Lower leg skin (tissue), 4 donors: Measurements from ENCODE around the gene POLR3E. TPM values are rescaled to one million over a fixed set of nuclear protein-coding genes. Genes with fewer than 3 reads are reported as not detected.

Experiments
- DNase-seq, 2 donors: peaks; one replicate each; pipeline ENCODE4 v3.0.0-alpha.2; 2019; ENCODE audit warnings: low spot score in 2 of 2
- H3K4me3 ChIP-seq: fragments of 200-600 bp; sonication (generic); 2 replicates; pipeline ENCODE4 v1.5.1; 2017; ENCODE audit warnings: mild to moderate bottlenecking, low read depth; ENCODE audit not compliant: poor library complexity, severe bottlenecking
- POLR2A ChIP-seq, 2 donors: fragments of 450-650 bp; IDR thresholded peaks; one replicate each; pipeline ENCODE4 v1.6.1; 2016 to 2017; ENCODE audit warnings: antibody characterized with exemption in 2 of 2, mild to moderate bottlenecking in 1 of 2, moderate library complexity in 1 of 2
- WGBS, 2 donors: methylation state at CpG; one replicate each; pipeline ENCODE4 v1.1.5; 2018; 5-methylcytosine and 5-hydroxymethylcytosine counted together
- intact Hi-C: fragments of 100-400 bp; cut with DNase I; formaldehyde crosslinking; loops from one replicate; pipeline ENCODE4 v1.15.0; 2023; ENCODE audit warnings: low total_unique reads
- total RNA-seq, 4 donors: library from RNA; depleted of rRNA; stranded (reverse); fragments of >200 nt; gene quantifications; one replicate each; pipeline ENCODE4 v1.1.0, GENCODE V29; 2016
- TF ChIP-seq, protein P1 (sequence below), 3 donors: fragments of 450-650 bp; IDR thresholded peaks; one replicate each; pipeline ENCODE4 v1.5.1; 2016; ENCODE audit warnings: antibody characterized with exemption in 3 of 3, mild to moderate bottlenecking in 3 of 3, moderate library complexity in 2 of 3

The POLR3E gene
- total RNA-seq, 4 donors from 2014 or later: 64.7 to 74.0 (median 71.4) TPM

DNA sequence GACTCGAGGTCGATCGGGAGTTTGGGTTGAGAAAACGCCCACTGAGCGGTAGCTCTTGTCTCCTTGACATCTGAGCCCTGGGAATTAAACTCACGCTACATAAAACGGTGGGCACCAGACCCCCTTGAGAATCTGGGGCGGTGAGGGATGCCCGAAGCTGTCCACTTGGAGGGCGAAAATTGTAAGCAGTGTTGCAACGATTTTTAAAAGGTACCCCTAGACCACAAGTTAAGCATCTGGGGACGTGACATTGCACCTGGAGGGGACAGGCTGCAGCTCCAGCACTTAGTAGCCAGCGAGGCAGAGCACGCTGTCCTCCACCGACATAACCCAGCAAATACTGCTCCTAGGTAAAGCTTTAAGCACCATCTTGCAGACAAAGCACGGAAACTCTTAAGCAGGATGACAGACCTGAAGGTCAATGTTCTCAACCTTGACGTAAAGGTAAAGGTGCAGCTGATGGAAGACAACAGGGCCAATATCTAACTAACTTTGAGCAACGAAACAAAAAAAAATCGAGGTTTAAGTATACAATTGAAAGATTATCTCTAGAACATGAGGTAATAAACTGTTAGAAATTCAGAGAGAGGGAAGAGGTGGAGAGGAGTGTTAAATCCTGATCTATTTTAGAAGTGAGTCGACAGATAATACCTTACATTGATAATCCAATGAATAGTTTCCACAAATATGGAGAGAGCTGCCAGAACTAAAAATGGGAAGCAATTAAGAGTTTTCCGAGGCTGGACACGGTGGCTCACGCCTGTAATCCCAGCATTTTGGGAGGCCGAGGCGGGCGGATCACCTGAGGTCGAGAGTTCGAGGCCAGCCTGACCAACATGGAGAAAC is 78.1 kb downstream of the POLR3E start:
- intact Hi-C loops: loop anchor here (10.0 kb wide), 1 partner anchor 51 kb away; no protein-coding TSS in a partner anchor
- 34 to 35% methylated on average over 28 of the region's 28 CpGs for WGBS, 2 donors
- no peak for TF ChIP-seq POLR2A (IDR thresholded peaks at IDR 0.05)
- peak overlapping the region; percentile 63 for H3K4me3 ChIP-seq
- no peak for DNase-seq

GRCh38 chr16:22375963-22376640 is 78.9 kb downstream of the POLR3E start:
- TF ChIP-seq, protein P1, sequence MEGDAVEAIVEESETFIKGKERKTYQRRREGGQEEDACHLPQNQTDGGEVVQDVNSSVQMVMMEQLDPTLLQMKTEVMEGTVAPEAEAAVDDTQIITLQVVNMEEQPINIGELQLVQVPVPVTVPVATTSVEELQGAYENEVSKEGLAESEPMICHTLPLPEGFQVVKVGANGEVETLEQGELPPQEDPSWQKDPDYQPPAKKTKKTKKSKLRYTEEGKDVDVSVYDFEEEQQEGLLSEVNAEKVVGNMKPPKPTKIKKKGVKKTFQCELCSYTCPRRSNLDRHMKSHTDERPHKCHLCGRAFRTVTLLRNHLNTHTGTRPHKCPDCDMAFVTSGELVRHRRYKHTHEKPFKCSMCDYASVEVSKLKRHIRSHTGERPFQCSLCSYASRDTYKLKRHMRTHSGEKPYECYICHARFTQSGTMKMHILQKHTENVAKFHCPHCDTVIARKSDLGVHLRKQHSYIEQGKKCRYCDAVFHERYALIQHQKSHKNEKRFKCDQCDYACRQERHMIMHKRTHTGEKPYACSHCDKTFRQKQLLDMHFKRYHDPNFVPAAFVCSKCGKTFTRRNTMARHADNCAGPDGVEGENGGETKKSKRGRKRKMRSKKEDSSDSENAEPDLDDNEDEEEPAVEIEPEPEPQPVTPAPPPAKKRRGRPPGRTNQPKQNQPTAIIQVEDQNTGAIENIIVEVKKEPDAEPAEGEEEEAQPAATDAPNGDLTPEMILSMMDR (IDR thresholded peaks at IDR 0.05): no peak
- no peak for TF ChIP-seq POLR2A (IDR thresholded peaks at IDR 0.05)
- intact Hi-C loops: loop anchor here (10.0 kb wide), 1 partner anchor 51 kb away; no protein-coding TSS in a partner anchor
- 73% methylated on average over 8 of the region's 8 CpGs for WGBS, 2 donors
- DNase-seq: no peak
- no peak overlapping the region for H3K4me3 ChIP-seq

DNA sequence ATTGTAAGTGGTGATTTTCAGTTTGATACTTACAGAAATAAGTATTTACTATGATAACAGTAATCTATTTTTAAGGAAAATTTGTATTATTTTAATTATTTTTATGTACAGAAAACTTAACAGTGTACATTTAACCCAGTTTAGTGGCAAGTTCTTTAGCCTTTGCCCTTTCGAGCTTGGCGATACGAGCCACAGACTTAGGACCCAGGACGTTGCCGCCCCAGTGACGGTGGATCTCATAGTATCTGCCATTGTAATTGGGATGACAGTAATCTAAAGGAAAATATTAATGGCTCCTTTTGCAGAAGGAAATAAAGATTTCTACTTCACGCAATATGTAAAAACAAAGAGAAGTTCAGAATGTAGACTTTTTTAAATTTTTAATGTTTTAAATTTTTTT is 82.4 kb downstream of the POLR3E start:
- intact Hi-C loops: loop anchor here (10.0 kb wide), 1 partner anchor 55 kb away; no protein-coding TSS in a partner anchor
- WGBS, 2 donors: 95 to 97% methylated on average over 7 of the region's 7 CpGs
- no peak for DNase-seq
- TF ChIP-seq, protein P1 (IDR thresholded peaks at IDR 0.05): no peak
- no peak for TF ChIP-seq POLR2A (IDR thresholded peaks at IDR 0.05)
- H3K4me3 ChIP-seq: no peak overlapping the region

- no peak overlapping the region for H3K4me3 ChIP-seq
- WGBS, 2 donors: 53 to 60% methylated on average over 1 of the region's 1 CpG
- DNase-seq: no peak
- intact Hi-C loops: no loop called here
- no peak for TF ChIP-seq POLR2A (IDR thresholded peaks at IDR 0.05)
- TF ChIP-seq, protein P1 (IDR thresholded peaks at IDR 0.05): no peak
Observed at GRCh38 chr16:22380529-22380928, 83.3 kb downstream of the POLR3E start.

DNA sequence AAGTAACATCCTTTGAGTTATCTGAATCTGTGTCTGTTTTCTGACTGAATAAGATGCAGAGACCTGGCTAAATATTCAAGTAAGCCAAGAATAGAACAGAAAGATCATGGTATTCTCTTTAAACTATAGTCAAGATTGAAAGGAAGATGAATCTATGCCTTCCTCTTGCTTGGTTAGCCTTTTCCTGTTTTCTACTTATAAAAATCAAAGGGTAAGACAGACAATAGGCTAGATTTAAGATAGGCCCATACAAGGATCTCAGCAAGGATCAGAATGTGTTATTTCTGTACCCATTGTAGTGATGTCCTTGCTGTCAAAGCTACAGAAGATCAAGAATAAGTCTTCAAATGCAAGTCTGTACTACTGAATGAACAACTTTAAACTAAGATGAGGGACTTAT is 84.2 kb downstream of the POLR3E start:
- intact Hi-C loops: no loop called here
- H3K4me3 ChIP-seq: no peak overlapping the region
- DNase-seq: no peak
- TF ChIP-seq POLR2A (IDR thresholded peaks at IDR 0.05): no peak
- TF ChIP-seq, protein P1 (IDR thresholded peaks at IDR 0.05): no peak

- TF ChIP-seq, protein P1 (IDR thresholded peaks at IDR 0.05): no peak
- no peak for TF ChIP-seq POLR2A (IDR thresholded peaks at IDR 0.05)
- no peak for DNase-seq
- intact Hi-C loops: no loop called here
- H3K4me3 ChIP-seq: no peak overlapping the region
- WGBS, 2 donors: 87 to 89% methylated on average over 3 of the region's 3 CpGs
Observed at GRCh38 chr16:22383827-22384226, 86.6 kb downstream of the POLR3E start.
